ENCODE data around the gene CIAPIN1. TPM values are rescaled to one million over a fixed set of nuclear protein-coding genes. Genes with fewer than 3 reads are reported as not detected.

The CIAPIN1 gene
- total RNA-seq, 1 donor from 2014 or later: 31.2 TPM

DNA sequence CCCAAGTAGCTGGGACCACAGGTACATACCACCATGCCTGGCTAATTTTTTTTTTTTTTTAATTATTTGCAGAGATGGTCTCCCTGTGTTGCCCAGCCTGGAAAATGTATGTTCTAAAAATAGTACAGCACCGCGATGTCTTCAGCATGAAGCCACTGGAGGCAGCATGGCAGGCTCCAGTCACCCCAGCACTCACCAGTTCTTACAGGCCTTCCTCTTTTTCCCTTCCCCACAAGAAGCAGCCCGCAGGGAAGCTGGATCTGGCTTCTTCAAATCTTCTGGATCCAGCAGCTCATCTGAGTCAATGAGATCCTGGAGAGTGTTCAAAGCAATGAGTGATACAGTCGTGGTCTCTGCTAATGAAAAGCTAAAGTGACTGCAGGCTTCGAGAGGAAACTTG, 16.2 kb downstream of the CIAPIN1 start:
- TF ChIP-seq, protein P1, sequence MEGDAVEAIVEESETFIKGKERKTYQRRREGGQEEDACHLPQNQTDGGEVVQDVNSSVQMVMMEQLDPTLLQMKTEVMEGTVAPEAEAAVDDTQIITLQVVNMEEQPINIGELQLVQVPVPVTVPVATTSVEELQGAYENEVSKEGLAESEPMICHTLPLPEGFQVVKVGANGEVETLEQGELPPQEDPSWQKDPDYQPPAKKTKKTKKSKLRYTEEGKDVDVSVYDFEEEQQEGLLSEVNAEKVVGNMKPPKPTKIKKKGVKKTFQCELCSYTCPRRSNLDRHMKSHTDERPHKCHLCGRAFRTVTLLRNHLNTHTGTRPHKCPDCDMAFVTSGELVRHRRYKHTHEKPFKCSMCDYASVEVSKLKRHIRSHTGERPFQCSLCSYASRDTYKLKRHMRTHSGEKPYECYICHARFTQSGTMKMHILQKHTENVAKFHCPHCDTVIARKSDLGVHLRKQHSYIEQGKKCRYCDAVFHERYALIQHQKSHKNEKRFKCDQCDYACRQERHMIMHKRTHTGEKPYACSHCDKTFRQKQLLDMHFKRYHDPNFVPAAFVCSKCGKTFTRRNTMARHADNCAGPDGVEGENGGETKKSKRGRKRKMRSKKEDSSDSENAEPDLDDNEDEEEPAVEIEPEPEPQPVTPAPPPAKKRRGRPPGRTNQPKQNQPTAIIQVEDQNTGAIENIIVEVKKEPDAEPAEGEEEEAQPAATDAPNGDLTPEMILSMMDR (IDR thresholded peaks at IDR 0.05): no peak
- H3K4me1 ChIP-seq: no peaks in the 10 kb centered on the region
- no peaks in the 10 kb centered on the region for H3K27me3 ChIP-seq
- peaks cover 89% of the 10 kb centered on the region for H3K36me3 ChIP-seq
- intact Hi-C loops (cut with DNase I): no loop called here
- no peak overlapping the region for H3K27ac ChIP-seq
- DNase-seq (no peak), ATAC-seq (no peak)
- H3K9me3 ChIP-seq: no peaks in the 10 kb centered on the region
- no peak overlapping the region for H3K4me3 ChIP-seq

DNA sequence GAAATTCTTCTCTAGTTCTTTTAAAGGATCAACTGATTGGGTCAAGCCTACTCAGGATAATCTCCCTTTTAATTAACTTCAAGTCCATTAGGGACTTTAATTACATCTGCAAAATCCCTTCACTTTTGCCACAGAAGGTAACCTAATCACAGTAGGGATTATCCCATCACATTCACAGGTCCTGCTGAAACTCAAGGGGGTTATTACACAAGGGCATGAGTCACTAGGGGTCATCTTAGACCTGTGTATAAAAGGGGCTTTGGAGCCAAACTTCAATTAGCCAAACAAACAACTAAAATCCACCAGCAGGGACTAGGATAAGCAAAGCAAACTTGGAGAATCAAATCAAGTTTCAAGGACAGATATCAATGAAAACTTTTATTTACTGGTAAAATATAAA, 19.4 kb downstream of the CIAPIN1 start:
- Histone ChIP-seq H3K27ac (no peak overlapping the region), H3K27me3 (no peaks in the 10 kb centered on the region), H3K4me3 (no peak overlapping the region), H3K36me3 (peaks cover 58% of the 10 kb centered on the region), H3K9me3 (no peaks in the 10 kb centered on the region), H3K4me1 (no peaks in the 10 kb centered on the region)
- intact Hi-C loops (cut with DNase I): no loop called here
- TF ChIP-seq, protein P1 (IDR thresholded peaks at IDR 0.05): no peak
- DNase-seq (no peak), ATAC-seq (no peak)

DNA sequence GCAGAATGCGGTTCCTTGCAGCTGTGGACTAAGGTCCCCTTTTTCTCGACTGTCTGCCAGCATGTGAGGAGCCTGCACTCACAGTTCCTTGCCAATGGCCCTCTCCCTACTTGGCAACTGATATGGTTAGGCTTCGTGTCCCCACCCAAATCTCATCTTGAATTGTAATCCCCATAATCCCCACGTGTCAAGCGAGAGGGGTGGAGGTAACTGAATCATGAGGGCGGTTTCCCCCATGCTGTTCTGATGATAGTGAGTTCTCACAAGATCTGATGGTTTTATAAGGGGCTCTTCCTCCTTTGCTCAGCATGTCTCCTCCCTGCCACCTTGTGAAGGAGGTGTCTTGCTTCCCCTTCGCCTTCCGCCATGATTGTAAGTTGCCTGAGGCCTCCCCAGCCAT, 19.9 kb downstream of the CIAPIN1 start:
- Histone ChIP-seq H3K27ac (no peak overlapping the region), H3K9me3 (no peaks in the 10 kb centered on the region), H3K27me3 (no peaks in the 10 kb centered on the region), H3K4me1 (peaks cover 4% of the 10 kb centered on the region), H3K4me3 (no peak overlapping the region), H3K36me3 (peaks cover 52% of the 10 kb centered on the region)
- intact Hi-C loops (cut with DNase I): no loop called here
- ATAC-seq (no peak), DNase-seq (no peak)
- TF ChIP-seq, protein P1 (IDR thresholded peaks at IDR 0.05): no peak

DNA sequence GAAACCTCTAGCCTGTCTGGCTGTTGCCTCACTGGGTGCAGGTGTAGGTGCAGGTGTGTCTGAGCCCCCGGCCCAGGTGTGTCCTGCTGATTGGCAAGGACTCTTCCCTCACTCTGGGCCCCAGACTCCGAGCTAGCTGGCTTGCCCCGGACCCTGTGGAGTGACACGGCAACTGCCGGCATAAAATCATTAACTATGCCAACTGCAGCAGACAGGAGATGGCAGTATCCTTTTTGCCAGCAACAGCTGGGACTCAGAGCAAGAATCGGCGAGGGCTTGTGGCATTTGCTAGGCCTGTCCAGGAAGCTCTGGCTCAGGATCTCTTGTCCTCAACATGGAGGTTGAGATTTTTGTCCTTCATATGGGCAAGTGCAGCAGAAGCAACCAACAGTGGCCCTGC, 20.8 kb downstream of the CIAPIN1 start:
- H3K9me3 ChIP-seq: no peaks in the 10 kb centered on the region
- DNase-seq: no peak
- ATAC-seq: no peak
- TF ChIP-seq, protein P1 (IDR thresholded peaks at IDR 0.05): no peak
- intact Hi-C loops (cut with DNase I): no loop called here
- H3K4me1 ChIP-seq: peaks cover 9% of the 10 kb centered on the region
- H3K36me3 ChIP-seq: peaks cover 43% of the 10 kb centered on the region
- no peak overlapping the region for H3K4me3 ChIP-seq
- no peak overlapping the region for H3K27ac ChIP-seq
- no peaks in the 10 kb centered on the region for H3K27me3 ChIP-seq

DNA sequence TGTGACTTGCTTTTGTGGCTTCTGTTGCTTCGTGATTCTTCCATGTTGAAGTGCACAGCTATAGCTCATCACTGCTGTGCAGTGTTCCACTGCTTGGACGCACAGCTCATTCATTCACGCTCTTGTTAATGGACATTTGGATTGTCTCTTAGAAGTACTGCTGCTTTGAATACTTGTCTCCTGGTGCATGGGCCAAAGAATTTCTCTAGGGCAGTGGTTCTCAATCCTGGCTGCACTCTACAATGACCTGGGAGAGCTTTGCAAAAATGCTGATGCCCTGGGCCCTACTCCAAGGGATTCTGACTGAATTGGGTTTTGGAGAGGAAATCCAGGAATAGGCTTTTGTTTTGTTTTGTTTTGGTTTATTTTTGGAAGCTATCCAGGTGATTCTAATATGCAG, 22.6 kb downstream of the CIAPIN1 start:
- no peaks in the 10 kb centered on the region for H3K9me3 ChIP-seq
- H3K36me3 ChIP-seq: peaks cover 25% of the 10 kb centered on the region
- ATAC-seq (no peak), DNase-seq (no peak)
- TF ChIP-seq, protein P1 (IDR thresholded peaks at IDR 0.05): no peak
- no peaks in the 10 kb centered on the region for H3K27me3 ChIP-seq
- intact Hi-C loops (cut with DNase I): no loop called here
- no peak overlapping the region for H3K27ac ChIP-seq
- peaks cover 9% of the 10 kb centered on the region for H3K4me1 ChIP-seq
- H3K4me3 ChIP-seq: no peak overlapping the region

DNA sequence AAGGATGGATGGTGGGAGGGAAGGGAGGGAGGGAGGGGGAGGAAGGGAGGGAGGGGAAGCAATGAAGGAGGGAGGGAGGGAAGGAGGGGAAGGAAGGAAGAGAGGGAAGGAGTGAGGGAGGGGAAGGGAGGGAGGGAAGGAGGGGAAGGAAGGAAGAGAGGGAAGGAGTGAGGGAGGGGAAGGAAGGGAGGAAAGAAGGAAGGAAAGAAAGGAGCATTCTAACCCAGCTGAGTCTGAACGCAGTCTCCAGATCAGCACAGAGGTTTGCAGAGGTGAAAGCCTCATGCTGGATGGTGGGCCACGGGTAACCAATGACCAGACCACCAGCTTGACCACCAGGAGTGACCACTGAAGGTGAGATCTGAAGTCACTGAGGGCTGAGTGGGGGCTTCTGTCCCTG, 24.0 kb downstream of the CIAPIN1 start:
- ATAC-seq: no peak

More for the DNA sequence above, 24.0 kb downstream of the CIAPIN1 start:
- no peak overlapping the region for H3K27ac ChIP-seq
- intact Hi-C loops (cut with DNase I): no loop called here
- TF ChIP-seq, protein P1 (IDR thresholded peaks at IDR 0.05): no peak
- H3K27me3 ChIP-seq: no peaks in the 10 kb centered on the region
- DNase-seq: no peak
- peaks cover 12% of the 10 kb centered on the region for H3K36me3 ChIP-seq
- H3K4me3 ChIP-seq: no peak overlapping the region
- H3K4me1 ChIP-seq: peaks cover 18% of the 10 kb centered on the region
- H3K9me3 ChIP-seq: no peaks in the 10 kb centered on the region

Data from upper lobe of right lung (tissue), 1 donor.